SK-N-SH treated with all-trans-retinoic acid at 6 μM for 48 hours (cell line): ENCODE data around the gene PGF.

Experiments
- ATAC-seq: fragments of 200-7000 bp; cut with Tn5 transposase; 3 replicates; pipeline ENCODE4 v1.9.1; 2020; ENCODE audit warnings: mild to moderate bottlenecking, moderate library complexity
- BACH2 ChIP-seq: fragments of 250-450 bp; sonication (Bioruptor Pico); IDR thresholded peaks from 2 replicates; pipeline ENCODE4 v1.9.0; 2021; ENCODE audit warnings: mild to moderate bottlenecking, borderline replicate concordance
- CSDC2 ChIP-seq: fragments of 250-450 bp; sonication (Bioruptor Pico); IDR thresholded peaks from 2 replicates; pipeline ENCODE4 v1.5.0; 2020; ENCODE audit warnings: mild to moderate bottlenecking, moderate library complexity
- CSRNP3 ChIP-seq: fragments of 250-450 bp; sonication (Bioruptor Pico); IDR thresholded peaks from 2 replicates; pipeline ENCODE4 v1.5.1; 2021; ENCODE audit warnings: mild to moderate bottlenecking, moderate library complexity
- ISL1 ChIP-seq: fragments of 250-450 bp; sonication (Bioruptor Pico); IDR thresholded peaks from 2 replicates; pipeline ENCODE4 v2.1.2; 2022; ENCODE audit warnings: mild to moderate bottlenecking, moderate library complexity
- OSR1 ChIP-seq: fragments of 250-450 bp; sonication (Bioruptor Pico); IDR thresholded peaks from 2 replicates; pipeline ENCODE4 v1.8.0; 2022; ENCODE audit warnings: moderate library complexity, mild to moderate bottlenecking, inconsistent platforms
- PATZ1 ChIP-seq: fragments of 250-450 bp; sonication (Bioruptor Pico); IDR thresholded peaks from 2 replicates; pipeline ENCODE4 v1.8.0; 2020; ENCODE audit warnings: mild to moderate bottlenecking, moderate library complexity, borderline replicate concordance
- POU6F1 ChIP-seq: fragments of 250-450 bp; sonication (Bioruptor Pico); IDR thresholded peaks from 2 replicates; pipeline ENCODE4 v1.8.0; 2021; ENCODE audit warnings: low read depth, mild to moderate bottlenecking, moderate library complexity, borderline replicate concordance
- PPARA ChIP-seq: fragments of 250-450 bp; sonication (Bioruptor Pico); IDR thresholded peaks from 2 replicates; pipeline ENCODE4 v1.5.0; 2020; ENCODE audit warnings: mild to moderate bottlenecking, borderline replicate concordance
- RARB ChIP-seq: fragments of 250-450 bp; sonication (Bioruptor Pico); IDR thresholded peaks from 2 replicates; pipeline ENCODE4 v1.8.0; 2021; ENCODE audit warnings: mild to moderate bottlenecking, moderate library complexity
- SNAI2 ChIP-seq: fragments of 250-450 bp; sonication (Bioruptor Pico); IDR thresholded peaks from 2 replicates; pipeline ENCODE4 v1.5.0; 2020; ENCODE audit warnings: mild to moderate bottlenecking, moderate library complexity
- TCF4 ChIP-seq: fragments of 250-450 bp; sonication (Bioruptor Pico); IDR thresholded peaks from 2 replicates; pipeline ENCODE4 v1.8.0; 2021; ENCODE audit warnings: mild to moderate bottlenecking, moderate library complexity, borderline replicate concordance
- TOX ChIP-seq: fragments of 250-450 bp; sonication (Bioruptor Pico); IDR thresholded peaks from 2 replicates; pipeline ENCODE4 v1.8.0; 2021; ENCODE audit warnings: mild to moderate bottlenecking, moderate library complexity, borderline replicate concordance
- ZFP3 ChIP-seq: fragments of 250-450 bp; sonication (Bioruptor Pico); IDR thresholded peaks from 2 replicates; pipeline ENCODE4 v1.5.0; 2020; ENCODE audit warnings: mild to moderate bottlenecking, moderate library complexity
- ZFP30 ChIP-seq: fragments of 450-650 bp; formaldehyde crosslinking; IDR thresholded peaks from 2 replicates; pipeline ENCODE4 v1.5.0; 2022; ENCODE audit warnings: mild to moderate bottlenecking, moderate library complexity
- ZNF565 ChIP-seq: fragments of 450-650 bp; formaldehyde crosslinking; conservative IDR thresholded peaks from 2 replicates; pipeline ENCODE4 v1.5.0; 2020; ENCODE audit warnings: low read depth, mild to moderate bottlenecking, moderate library complexity
- ZNF70 ChIP-seq: fragments of 450-650 bp; formaldehyde crosslinking; IDR thresholded peaks from 2 replicates; pipeline ENCODE4 v1.5.0; 2020; ENCODE audit warnings: mild to moderate bottlenecking, moderate library complexity
- ZNF8 ChIP-seq: fragments of 450-650 bp; formaldehyde crosslinking; IDR thresholded peaks from 2 replicates; pipeline ENCODE4 v1.5.0; 2020; ENCODE audit warnings: mild to moderate bottlenecking, moderate library complexity
- TF ChIP-seq, protein P1 (sequence below): fragments of 250-450 bp; sonication (Bioruptor Pico); IDR thresholded peaks from 2 replicates; pipeline ENCODE4 v1.5.1; 2020; ENCODE audit warnings: low read depth, mild to moderate bottlenecking, moderate library complexity
- TF ChIP-seq, protein P2 (sequence below): fragments of 250-450 bp; sonication (Bioruptor Pico); IDR thresholded peaks from 2 replicates; pipeline ENCODE4 v1.5.0; 2020; ENCODE audit warnings: mild to moderate bottlenecking, moderate library complexity

The PGF gene

DNA sequence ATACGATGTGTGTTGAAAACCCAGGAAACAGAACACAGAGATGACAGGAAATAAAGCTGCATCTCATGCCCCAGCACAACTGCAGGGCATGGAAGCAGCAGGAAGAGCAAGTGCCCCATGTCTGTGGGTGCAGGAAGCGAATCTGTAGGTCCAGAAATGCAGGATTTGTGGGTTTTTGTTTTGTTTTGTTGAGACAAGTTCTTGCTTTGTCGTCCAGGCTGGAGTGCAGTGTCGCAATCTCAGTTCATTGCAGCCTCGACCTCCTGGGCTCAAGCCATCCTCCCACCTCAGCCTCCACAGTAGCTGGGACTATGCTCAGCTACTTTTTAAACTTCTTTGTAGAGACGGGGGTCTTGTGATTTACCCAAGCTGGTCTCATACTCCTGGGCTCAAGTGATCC lies 26.2 kb downstream of the PGF start (continued):
- TF ChIP-seq POU6F1 (no peak), OSR1 (no peak), CSDC2 (no peak), TOX (CRISPR knock-in tag) (no peak)
- TF ChIP-seq, protein P1, sequence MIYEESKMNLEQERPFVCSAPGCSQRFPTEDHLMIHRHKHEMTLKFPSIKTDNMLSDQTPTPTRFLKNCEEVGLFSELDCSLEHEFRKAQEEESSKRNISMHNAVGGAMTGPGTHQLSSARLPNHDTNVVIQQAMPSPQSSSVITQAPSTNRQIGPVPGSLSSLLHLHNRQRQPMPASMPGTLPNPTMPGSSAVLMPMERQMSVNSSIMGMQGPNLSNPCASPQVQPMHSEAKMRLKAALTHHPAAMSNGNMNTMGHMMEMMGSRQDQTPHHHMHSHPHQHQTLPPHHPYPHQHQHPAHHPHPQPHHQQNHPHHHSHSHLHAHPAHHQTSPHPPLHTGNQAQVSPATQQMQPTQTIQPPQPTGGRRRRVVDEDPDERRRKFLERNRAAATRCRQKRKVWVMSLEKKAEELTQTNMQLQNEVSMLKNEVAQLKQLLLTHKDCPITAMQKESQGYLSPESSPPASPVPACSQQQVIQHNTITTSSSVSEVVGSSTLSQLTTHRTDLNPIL (CRISPR knock-in tag): no peak

DNA sequence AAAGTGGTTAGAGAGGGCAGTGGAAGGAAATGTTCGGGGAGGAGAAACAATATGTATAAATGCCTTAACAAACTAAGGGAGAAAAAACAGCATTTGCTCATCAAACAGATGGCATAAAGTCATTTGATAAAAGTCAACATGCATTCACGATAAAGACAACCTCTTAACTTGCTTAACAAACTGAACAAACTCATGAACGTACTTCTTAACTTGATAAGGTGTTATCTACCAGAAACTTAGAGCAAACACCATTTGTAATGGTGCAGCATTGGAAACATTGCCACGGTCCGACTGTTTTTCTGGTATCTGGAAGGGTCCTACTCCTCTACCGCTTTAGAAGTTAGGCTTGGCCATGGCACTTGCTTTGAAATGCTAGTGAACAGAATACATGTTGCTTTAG lies 28.2 kb downstream of the PGF start:
- no peak for ATAC-seq

DNA sequence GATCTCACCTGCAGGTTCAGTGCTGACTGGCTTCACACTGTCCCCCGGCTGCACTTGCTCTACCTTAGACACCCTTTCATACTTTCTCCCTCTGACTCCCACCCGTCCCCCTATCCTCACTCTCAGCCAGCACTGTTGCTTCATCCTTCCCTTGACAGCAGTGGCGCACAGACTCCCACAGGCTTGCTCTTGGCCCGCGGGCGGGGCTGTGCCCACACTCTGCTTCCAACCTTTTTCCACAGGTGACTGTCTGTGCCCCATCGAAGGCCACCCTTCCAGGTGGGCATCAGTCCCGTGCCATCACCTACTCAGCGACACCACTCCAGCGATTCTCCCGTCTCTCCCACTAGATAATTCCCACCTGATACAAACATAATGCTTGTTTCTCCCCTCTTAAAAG lies 31.3 kb downstream of the PGF start:
- ATAC-seq: no peak
- TF ChIP-seq, protein P2, sequence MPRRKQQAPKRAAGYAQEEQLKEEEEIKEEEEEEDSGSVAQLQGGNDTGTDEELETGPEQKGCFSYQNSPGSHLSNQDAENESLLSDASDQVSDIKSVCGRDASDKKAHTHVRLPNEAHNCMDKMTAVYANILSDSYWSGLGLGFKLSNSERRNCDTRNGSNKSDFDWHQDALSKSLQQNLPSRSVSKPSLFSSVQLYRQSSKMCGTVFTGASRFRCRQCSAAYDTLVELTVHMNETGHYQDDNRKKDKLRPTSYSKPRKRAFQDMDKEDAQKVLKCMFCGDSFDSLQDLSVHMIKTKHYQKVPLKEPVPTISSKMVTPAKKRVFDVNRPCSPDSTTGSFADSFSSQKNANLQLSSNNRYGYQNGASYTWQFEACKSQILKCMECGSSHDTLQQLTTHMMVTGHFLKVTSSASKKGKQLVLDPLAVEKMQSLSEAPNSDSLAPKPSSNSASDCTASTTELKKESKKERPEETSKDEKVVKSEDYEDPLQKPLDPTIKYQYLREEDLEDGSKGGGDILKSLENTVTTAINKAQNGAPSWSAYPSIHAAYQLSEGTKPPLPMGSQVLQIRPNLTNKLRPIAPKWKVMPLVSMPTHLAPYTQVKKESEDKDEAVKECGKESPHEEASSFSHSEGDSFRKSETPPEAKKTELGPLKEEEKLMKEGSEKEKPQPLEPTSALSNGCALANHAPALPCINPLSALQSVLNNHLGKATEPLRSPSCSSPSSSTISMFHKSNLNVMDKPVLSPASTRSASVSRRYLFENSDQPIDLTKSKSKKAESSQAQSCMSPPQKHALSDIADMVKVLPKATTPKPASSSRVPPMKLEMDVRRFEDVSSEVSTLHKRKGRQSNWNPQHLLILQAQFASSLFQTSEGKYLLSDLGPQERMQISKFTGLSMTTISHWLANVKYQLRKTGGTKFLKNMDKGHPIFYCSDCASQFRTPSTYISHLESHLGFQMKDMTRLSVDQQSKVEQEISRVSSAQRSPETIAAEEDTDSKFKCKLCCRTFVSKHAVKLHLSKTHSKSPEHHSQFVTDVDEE (CRISPR knock-in tag): no peak
- TF ChIP-seq ZNF70: no peak
- TF ChIP-seq PPARA (CRISPR knock-in tag): no peak
- no peak for TF ChIP-seq ZNF8 (CRISPR knock-in tag)
- no peak for TF ChIP-seq ISL1 (CRISPR knock-in tag)
- no peak for TF ChIP-seq SNAI2 (CRISPR knock-in tag)
- TF ChIP-seq TCF4 (CRISPR knock-in tag): no peak
- TF ChIP-seq, protein P1 (CRISPR knock-in tag): no peak
- no peak for TF ChIP-seq PATZ1 (CRISPR knock-in tag)
- no peak for TF ChIP-seq ZNF565 (CRISPR knock-in tag)
- TF ChIP-seq CSRNP3: no peak
- no peak for TF ChIP-seq ZFP30 (CRISPR knock-in tag)
- no peak for TF ChIP-seq POU6F1
- no peak for TF ChIP-seq RARB (CRISPR knock-in tag)
- no peak for TF ChIP-seq ZFP3 (CRISPR knock-in tag)
- TF ChIP-seq TOX (CRISPR knock-in tag): no peak
- TF ChIP-seq CSDC2: no peak
- no peak for TF ChIP-seq BACH2 (CRISPR knock-in tag)
- TF ChIP-seq, all 23 proteins: peak for 0

More for the DNA sequence above, 28.2 kb downstream of the PGF start:
- TF ChIP-seq ZFP30 (CRISPR knock-in tag) (no peak), ZNF565 (CRISPR knock-in tag) (no peak)
- TF ChIP-seq, all 23 proteins: peak for 0
